IPS-15b (cell line): Measurements from ENCODE around the gene SNPH.
"Not testable (repeated sequence)": the region's sequence is repeated elsewhere in the genome, so short reads cannot be mapped to it uniquely, and the experiment has no call there.

Experiments
- H3K27me3 ChIP-seq: one replicate; pipeline ENCODE4 v1.6.1; 2013; ENCODE audit warnings: low read length; ENCODE audit not compliant: control insufficient read depth, insufficient read depth
- H3K36me3 ChIP-seq: one replicate; pipeline ENCODE4 v1.6.1; 2013; ENCODE audit warnings: low read length; ENCODE audit not compliant: control insufficient read depth, insufficient read depth
- H3K4me1 ChIP-seq: one replicate; pipeline ENCODE4 v1.6.1; 2013; ENCODE audit warnings: mild to moderate bottlenecking, low read length; ENCODE audit not compliant: control insufficient read depth, insufficient read depth
- H3K4me3 ChIP-seq: one replicate; pipeline ENCODE4 v1.5.1; 2013; ENCODE audit warnings: low read depth, low read length
- H3K9ac ChIP-seq: one replicate; pipeline ENCODE4 v1.6.1; 2013; ENCODE audit warnings: low read depth, mild to moderate bottlenecking, low read length
- H3K9me3 ChIP-seq: one replicate; pipeline ENCODE4 v1.6.1; 2013; ENCODE audit warnings: mild to moderate bottlenecking, low read length; ENCODE audit not compliant: control insufficient read depth, insufficient read depth

Gene SNPH

DNA sequence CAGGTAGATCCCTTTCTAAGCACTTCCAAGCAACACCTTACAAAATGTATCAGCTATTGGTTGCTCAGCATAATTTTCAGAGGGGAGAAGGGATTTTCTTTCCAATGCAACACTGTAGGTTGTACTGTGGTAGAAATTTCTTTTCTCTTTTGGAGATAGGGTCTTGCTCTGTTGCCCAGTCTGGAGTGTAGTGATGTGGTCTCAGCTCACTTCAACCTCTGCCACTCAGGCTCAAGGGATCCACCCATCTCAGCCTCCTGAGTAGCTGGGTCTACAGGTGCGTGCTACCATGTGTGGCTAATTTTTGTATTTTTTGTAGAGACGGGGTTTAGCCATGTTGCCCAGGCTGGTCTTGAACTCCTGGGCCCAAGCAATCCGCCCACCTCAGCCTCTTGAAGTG is 24.0 kb upstream of the SNPH start:
- H3K4me1 ChIP-seq: no peaks in the 10 kb centered on the region
- no peaks in the 10 kb centered on the region for H3K36me3 ChIP-seq
- no peak overlapping the region for H3K4me3 ChIP-seq
- H3K9me3 ChIP-seq: no peaks in the 10 kb centered on the region
- no peaks in the 10 kb centered on the region for H3K27me3 ChIP-seq
- H3K9ac ChIP-seq: no peak overlapping the region

DNA sequence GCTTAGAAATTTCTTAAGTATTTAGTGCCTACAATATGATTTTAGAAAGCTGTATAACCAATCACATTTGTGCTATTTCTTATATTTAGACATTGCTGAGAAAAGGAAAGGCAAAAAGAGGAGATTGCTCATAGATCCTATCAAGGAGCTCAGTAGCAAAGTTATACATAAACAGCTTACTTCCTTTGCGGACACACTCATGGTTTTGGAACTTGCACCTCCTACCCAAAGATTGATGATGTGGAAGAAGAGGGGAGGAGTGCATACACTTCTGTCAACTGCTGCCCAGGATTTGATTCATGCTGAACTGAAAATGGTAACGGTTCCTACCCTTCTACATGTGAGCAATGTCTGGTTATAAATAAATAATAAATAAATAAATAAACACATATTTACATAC is 23.6 kb upstream of the SNPH start:
- no peak overlapping the region for H3K9ac ChIP-seq
- H3K9me3 ChIP-seq: no peaks in the 10 kb centered on the region
- H3K4me1 ChIP-seq: no peaks in the 10 kb centered on the region
- no peaks in the 10 kb centered on the region for H3K36me3 ChIP-seq
- no peak overlapping the region for H3K4me3 ChIP-seq
- no peaks in the 10 kb centered on the region for H3K27me3 ChIP-seq

DNA sequence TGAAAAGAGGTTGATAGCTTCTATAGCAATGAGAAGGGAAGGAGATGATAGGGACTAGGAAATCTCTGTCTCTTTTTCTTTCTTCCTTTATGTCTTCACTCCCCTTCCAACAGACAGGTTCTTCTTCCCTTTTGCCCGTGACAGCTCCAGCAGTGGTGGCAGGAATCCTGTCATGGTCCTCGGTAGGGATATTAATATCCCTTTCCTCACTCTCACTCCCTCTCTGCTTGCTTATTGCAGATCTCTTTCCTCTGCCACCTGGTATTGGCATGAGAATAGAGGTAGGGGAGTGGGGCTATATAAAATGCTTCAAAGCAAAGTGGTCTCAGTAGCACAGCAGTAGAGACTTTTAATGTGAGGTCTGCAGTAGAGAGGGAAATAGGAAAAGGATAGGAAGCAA is 20.5 kb upstream of the SNPH start:
- Histone ChIP-seq H3K4me3 (no peak overlapping the region), H3K27me3 (no peaks in the 10 kb centered on the region), H3K9ac (no peak overlapping the region), H3K4me1 (no peaks in the 10 kb centered on the region), H3K9me3 (no peaks in the 10 kb centered on the region), H3K36me3 (no peaks in the 10 kb centered on the region)

DNA sequence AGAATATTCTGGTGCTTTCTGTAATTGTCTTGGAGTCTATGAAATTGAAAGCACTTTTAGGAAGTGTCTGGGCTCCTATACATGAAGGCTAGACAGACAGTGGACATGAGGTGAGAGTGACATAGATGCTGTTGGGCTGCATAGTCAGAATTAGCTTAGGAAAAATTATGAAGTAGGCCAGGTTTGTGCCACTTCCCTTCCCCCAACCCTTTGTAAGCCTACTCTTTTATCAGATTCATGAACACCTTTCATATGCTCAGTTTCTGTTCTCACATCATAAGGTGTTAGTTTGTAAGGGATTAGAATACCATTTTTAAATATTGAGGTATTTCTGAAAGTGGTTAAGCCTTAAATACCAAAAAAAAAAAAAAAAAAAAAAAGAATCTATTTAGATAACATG is 18.4 kb upstream of the SNPH start:
- H3K4me1 ChIP-seq: no peaks in the 10 kb centered on the region
- H3K27me3 ChIP-seq: no peaks in the 10 kb centered on the region
- H3K36me3 ChIP-seq: no peaks in the 10 kb centered on the region
- no peak overlapping the region for H3K4me3 ChIP-seq
- no peak overlapping the region for H3K9ac ChIP-seq
- H3K9me3 ChIP-seq: no peaks in the 10 kb centered on the region

DNA sequence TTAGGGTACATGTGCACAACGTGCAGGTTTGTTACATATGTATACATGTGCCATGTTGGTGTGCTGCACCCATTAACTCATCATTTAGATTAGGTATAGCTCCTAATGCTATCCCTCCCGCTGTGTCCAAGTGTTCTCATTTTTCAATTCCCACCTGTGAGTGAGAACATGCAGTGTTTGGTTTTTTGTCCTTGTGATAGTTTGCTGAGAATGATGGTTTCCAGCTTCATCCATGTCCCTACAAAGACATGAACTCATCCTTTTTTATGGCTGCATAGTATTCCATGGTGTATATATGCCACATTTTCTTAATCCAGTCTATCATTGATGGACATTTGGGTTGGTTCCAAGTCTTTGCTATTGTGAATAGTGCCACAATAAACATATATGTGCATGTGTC is 15.8 kb upstream of the SNPH start:
- H3K4me1 ChIP-seq: not testable (repeated sequence)

DNA sequence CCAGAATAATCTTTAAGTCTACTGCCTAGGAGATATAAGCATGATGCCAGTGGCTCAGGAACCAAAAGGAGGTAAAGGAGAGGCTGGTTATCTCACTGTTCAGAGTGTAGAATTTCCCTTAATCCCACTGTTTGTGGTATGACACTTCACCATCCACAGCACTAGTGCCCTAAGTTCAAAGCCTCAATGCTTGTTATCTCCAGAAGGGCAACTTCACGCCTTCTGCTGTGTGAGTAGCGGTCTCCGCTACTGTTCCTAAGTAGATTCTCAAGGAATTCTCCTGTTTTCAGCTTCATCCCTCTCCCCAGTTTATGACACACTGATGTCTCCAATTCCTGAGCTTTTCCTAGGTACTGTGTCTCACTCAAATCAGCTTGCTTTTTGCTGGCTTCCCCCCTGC is 13.7 kb upstream of the SNPH start:
- H3K9me3 ChIP-seq: no peaks in the 10 kb centered on the region
- H3K4me3 ChIP-seq: no peak overlapping the region
- H3K4me1 ChIP-seq: no peaks in the 10 kb centered on the region
- H3K27me3 ChIP-seq: no peaks in the 10 kb centered on the region
- no peak overlapping the region for H3K9ac ChIP-seq
- H3K36me3 ChIP-seq: no peaks in the 10 kb centered on the region

More for the DNA sequence above, 15.8 kb upstream of the SNPH start:
- not testable (repeated sequence) for H3K36me3 ChIP-seq, H3K27me3 ChIP-seq, H3K9ac ChIP-seq, H3K9me3 ChIP-seq, H3K4me3 ChIP-seq

DNA sequence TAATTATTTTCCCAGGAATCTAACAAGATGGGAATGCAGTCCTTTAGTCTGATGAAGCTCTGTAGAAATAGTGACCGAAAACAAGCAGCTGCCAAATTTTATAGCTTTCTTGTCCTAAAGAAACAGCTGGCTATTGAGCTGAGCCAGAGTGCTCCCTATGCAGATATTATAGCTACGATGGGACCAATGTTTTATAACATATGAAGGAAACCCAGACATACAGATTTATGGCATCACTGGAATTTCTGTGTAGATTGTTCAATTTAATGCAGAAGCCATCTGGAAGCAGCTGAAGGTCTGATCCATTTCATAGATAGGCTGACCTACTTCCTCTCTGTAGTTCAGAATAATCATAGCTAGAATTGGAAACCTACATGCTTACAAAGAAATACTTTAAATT is 11.8 kb upstream of the SNPH start:
- Histone ChIP-seq H3K27me3 (no peaks in the 10 kb centered on the region), H3K36me3 (no peaks in the 10 kb centered on the region), H3K4me3 (no peak overlapping the region), H3K9me3 (no peaks in the 10 kb centered on the region), H3K4me1 (no peaks in the 10 kb centered on the region), H3K9ac (no peak overlapping the region)

DNA sequence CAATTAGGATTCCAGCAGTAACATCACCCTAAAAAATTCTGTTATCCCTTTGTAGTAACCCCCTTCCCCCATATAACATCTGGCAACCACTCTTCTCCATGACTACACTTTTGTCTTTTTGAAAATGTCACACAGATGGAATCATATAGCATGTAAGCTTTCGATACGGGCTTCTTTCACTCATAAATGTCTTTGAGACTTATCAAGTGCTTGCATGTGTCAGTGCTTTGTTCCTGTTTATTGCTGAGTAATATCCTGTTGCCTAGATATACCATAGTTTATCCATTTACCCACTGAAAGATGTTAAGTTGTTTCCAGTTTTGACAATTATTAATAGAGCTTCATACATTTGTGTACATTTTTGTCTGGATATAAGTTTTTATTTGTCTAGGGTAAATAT is 10.4 kb upstream of the SNPH start:
- Histone ChIP-seq H3K4me3 (no peak overlapping the region), H3K36me3 (no peaks in the 10 kb centered on the region), H3K4me1 (no peaks in the 10 kb centered on the region), H3K9ac (no peak overlapping the region), H3K9me3 (no peaks in the 10 kb centered on the region), H3K27me3 (no peaks in the 10 kb centered on the region)

DNA sequence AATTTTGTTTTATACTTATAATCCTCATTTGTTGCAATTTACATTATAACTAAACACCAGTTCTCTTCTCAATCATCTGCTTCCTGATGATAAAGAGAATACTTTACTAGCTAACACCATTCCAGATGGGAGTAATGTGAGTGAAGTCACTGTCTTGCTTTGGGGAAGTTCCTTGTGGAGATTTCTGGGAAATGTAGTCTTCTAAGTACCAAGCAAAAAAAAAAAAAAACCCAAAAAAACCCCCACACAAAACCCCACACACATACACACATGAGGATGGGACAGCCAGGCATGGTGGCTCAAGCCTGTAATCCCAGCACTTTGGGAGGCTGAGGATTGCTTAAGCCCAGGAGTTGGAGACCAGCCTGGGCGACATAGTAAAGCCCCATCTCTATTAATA is 2.2 kb upstream of the SNPH start:
- no peaks in the 10 kb centered on the region for H3K9me3 ChIP-seq
- peaks cover 11% of the 10 kb centered on the region for H3K27me3 ChIP-seq
- no peaks in the 10 kb centered on the region for H3K36me3 ChIP-seq
- peaks cover 7% of the 10 kb centered on the region for H3K4me1 ChIP-seq
- H3K9ac ChIP-seq: no peak overlapping the region
- H3K4me3 ChIP-seq: no peak overlapping the region

DNA sequence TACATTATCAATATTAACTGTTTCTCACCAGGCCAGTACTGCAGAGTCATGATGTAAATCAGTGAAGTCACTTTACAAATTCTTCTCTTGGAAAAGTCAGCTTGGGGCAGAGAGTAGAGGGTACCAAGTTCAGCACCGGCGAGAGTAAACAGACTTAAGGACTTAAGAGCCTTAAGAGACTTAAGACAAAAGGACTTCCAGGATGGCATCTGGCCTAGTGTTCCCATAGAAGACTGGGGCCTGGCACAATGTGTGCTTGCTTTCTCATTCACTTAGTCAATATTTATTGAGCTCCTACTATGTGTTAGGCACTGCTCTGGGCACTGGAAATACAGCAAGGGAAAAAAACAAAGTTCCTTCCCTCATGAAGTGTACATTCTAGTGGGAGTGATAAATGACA is 1.4 kb upstream of the SNPH start:
- no peaks in the 10 kb centered on the region for H3K36me3 ChIP-seq
- H3K27me3 ChIP-seq: peaks cover 11% of the 10 kb centered on the region
- no peak overlapping the region for H3K4me3 ChIP-seq
- H3K4me1 ChIP-seq: peaks cover 7% of the 10 kb centered on the region
- no peak overlapping the region for H3K9ac ChIP-seq
- no peaks in the 10 kb centered on the region for H3K9me3 ChIP-seq

DNA sequence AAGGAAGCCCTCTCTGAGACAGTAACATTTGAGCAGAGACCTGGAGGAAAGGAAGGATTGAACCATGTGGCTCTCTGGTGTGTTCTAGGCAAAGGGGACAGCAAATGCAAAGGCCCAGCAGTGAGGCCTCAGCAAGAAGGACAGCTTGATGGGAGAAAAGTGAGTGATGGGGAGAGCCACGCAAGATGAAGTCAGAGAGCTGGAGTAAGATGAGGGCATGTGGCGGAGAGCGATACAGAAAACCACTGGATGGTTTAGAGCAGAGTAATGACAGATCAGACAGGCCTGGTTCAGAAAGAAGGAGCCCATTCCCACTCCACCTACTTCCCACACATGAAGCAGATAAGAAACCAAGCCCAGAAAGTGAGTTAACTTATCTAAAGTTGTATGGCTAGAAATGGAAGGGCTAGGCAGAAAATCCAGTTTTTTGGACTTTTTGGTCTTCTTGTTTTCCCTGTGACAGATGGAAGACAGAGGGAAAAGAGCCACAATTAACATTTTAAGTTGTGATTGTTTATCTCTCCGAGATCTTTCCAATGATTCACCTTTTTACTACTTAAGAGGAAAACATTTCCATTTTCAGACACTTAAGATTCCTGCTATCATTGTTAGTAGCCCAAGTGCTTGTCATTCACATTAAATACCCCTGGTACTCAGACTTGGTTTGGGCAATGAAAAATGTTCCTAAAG is 723 bp upstream of the SNPH start:
- H3K9ac ChIP-seq: no peak overlapping the region
- H3K36me3 ChIP-seq: no peaks in the 10 kb centered on the region
- peaks cover 11% of the 10 kb centered on the region for H3K27me3 ChIP-seq
- no peaks in the 10 kb centered on the region for H3K9me3 ChIP-seq
- H3K4me1 ChIP-seq: peaks cover 7% of the 10 kb centered on the region
- H3K4me3 ChIP-seq: peak overlapping the region; percentile 64

DNA sequence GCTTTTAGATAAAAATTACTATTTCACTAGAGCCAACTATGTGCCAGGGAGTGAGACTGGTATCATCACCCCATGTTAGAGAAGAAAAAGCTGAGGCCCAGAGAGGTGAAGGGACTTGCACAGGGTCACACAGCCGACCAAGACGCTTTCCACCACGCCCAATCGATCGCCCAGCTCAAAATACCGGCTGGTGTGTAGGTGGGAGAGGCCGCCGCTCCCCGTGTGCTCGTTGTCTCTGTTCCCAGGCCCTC is 253 bp upstream of the SNPH start:
- Histone ChIP-seq H3K9ac (no peak overlapping the region), H3K36me3 (no peaks in the 10 kb centered on the region), H3K4me3 (peak overlapping the region; percentile 64), H3K4me1 (peaks cover 7% of the 10 kb centered on the region), H3K9me3 (no peaks in the 10 kb centered on the region), H3K27me3 (peaks cover 11% of the 10 kb centered on the region)

DNA sequence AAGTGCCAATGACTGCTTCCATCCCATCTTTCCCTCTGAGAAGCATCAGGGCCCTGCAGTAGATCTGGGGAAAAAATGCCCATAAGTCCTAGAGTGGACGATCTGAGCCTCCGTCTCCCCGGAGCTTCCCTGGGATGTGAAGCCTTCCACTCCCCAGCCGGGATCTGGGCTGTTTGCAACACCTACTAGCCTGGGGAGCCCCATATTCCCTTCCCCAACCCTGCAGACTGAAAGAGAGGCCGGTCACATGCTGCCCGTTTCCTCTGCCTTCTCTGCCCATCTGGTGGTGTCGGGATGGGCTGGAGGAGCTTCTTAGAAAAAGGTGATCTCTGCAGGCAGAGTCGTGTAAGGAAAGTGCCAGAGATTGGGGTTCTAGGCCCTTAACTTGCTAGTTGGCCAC is 1.1 kb downstream of the SNPH start:
- Histone ChIP-seq H3K9ac (no peak overlapping the region), H3K4me3 (peak overlapping the region; percentile 64), H3K36me3 (no peaks in the 10 kb centered on the region), H3K9me3 (no peaks in the 10 kb centered on the region), H3K27me3 (peaks cover 11% of the 10 kb centered on the region), H3K4me1 (peaks cover 7% of the 10 kb centered on the region)
